Iris pigment epithelial cell (primary cell): ENCODE measurements around the gene TCL1B.
"Not testable (repeated sequence)": the region's sequence is repeated elsewhere in the genome, so short reads cannot be mapped to it uniquely, and the experiment has no call there.

Experiments used
- DNase-seq: peaks from one replicate; pipeline ENCODE4 v3.0.0-alpha.2; 2011; ENCODE audit warnings: low read depth

Gene TCL1B

DNA sequence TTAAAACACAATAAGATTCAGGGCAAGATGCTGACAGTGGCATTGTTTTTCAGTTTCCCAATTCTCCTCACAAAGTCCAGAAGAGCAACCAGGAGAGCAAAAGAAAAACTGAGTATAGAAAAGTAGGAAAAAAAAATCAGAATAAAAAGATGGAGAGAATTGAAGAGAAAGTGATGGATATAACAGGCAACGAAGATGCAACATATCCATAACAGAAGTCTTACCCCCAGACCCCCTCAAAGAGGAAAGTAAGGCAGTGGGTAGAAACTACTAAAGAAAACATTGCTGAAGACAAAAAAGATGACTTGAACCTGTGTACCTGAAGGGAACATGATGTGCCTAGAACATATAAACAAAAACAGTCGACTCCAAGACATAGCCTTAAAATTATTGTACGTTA, 17.1 kb downstream of the TCL1B start:
- no peak for DNase-seq

DNA sequence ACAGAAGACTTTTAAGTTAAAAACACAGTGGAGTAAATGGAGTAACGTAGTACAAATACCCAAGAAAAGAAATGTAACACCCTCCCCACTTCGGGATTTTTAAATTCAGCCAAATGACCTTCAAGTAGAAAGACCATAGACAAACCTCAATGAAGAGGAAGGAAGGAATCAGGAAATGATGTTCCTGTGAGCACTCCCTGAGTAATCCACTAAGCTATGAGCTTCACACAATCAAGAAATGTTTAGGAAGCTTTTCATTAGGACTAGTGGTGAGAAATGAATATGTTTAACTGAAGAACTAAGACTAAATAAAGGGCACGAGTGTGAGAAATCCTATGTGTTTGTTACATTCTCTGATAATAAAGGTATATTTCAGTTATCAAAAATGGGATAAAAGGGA, 17.6 kb downstream of the TCL1B start:
- DNase-seq = no peak

GRCh38 chr14:95705518-95705917, 19.3 kb downstream of the TCL1B start:
- DNase-seq = no peak

DNA sequence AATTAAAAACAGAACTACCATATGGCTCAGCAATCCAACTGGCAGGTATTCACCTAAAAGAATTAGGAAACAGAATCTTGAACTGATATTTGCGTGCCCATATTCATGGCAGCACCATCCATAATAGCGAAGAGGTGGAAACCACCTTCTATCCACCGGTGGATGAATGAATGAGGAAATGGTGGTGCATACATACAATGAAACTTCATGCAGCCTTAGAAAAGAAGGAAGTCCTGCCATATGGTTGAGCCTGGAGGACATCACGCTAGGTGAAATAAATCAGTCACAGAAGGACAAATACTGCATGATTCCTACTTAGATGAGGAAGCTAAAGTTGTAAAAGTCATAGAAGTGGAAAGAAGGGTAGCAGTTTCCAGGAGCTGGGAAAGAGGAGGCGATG, 21.1 kb downstream of the TCL1B start:
- DNase-seq = no peak

DNA sequence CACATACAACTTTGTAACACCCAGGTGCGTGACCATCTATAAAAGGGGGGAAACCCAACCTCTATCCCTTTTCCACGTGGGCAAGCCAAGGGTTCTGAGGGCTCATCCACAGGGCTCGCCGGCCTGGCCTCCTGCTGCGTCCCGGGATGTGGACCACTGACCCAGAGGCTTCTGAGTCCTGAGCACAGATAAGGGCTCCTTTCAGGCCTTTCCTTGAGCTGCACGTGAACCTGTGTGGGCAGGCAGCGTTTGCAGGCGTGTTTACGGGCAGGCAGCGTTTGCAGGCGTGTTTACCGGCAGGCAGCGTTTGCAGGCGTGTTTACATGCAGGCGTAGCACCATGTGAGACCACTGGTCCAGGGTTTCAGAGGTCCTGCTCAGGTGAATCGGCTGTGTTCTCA, 23.9 kb downstream of the TCL1B start:
- DNase-seq = no peak

DNA sequence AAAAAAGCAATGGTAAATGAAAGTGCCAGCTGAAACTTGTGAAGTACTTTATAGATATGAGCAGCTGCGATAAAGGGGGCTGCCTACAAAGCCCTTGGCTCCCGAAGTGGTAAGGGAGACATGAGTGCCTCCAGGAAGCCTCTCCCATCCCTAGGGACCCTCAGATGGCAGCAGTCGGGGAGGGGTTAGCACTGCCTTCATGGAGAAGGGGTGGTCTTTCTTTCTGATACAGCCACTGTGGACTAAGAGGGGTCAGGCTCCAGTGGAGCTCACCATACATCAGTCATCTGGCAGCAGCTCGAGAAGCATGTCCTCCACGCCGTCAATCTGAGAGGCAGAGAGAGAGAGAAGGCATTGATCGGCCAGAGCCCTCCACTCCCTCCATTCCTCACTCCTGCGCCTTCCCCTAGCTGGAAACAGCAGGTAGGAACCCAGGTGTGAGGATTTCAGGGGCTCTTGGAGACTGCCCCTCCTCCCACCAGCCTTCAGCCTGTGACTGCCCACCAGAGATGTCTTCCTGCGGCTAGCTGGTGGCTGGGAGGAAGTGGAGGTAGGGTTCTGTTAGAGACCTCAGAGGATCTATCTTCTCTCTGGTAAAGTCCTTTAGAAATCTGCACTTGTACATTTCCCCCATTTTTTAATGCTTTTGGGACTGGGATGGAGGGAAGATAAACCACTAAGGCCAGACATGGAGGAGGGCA, 25.4 kb downstream of the TCL1B start:
- no peak for DNase-seq

- no peak for DNase-seq
Observed at GRCh38 chr14:95712398-95712797, 26.2 kb downstream of the TCL1B start.

DNA sequence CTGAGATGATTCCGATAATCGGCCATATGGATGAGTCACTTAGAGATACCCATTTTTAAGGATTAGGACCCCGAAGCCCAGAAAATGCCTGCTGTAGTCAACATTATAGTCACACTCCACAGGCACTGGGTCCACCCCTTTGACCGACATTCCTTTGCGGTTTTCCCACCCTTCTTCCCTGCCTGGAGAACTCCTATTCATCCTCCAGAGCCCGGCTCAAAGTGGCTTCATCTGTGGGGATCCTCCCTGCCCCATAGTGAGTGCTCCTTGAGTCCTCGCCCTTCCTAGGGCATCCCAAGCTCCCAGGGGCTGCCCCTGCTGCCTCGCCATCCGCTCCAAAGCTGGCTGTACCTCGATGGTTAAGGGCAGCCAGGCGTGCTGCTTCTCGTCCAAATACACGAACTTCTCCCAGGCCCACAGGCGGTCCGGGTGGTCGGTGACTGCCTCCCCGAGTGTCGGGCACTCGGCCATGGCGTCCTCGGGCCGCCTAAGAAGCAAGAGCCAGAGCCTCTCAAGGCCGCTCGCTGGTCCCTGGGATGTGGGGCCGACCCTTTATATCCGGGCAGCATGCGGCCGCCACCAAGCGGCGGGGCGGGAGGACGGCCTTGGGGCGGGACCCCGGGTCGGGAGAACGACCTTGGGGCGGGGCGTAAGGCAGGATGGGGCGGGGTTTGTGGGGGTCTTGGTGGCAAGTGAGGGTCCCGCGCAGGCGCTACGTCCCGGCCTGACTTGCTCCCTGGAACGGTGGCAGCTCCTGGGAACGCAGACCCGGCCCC, 27.6 kb downstream of the TCL1B start, which contains the start of gene TCL1A:
TSS of gene TCL1A (minus strand) at position 530 of the 776 bp plus-strand sequence. CDS start at position 471, 59 bp downstream.
- no peak for DNase-seq

GRCh38 chr14:95722525-95723190, 36.4 kb downstream of the TCL1B start:
- no peak for DNase-seq

DNA sequence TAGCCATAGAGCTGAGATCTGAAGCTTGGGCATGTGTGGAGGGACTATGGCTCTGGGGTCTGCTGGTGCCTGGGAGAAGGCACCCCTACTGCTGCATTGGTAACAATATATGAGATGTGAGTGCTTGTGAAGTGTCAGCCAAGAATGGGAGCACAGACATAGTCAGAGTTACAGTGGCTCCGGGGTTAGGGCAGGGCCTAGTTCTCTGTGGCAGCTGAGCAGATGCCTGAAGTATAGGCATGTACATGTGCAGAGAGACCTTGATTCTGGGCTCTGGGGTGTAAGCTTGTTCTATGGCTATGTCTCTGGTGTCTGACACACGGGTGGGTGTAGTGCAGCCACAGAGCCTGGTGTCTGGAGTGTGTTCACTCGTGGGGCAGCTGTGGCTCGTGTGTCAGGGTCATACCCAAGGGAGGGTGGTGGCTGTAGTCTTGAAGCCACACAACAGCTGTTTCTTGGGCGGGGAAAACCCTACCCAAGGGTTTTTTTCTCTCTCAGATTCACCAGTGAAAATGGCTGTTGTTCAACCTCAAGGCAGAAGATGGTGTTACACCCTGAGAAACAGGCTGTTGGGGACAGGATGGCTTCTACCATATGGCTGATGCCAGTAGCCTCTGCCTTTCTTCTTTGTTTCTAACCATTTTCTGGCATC, 39.6 kb downstream of the TCL1B start:
- DNase-seq = no peak

DNA sequence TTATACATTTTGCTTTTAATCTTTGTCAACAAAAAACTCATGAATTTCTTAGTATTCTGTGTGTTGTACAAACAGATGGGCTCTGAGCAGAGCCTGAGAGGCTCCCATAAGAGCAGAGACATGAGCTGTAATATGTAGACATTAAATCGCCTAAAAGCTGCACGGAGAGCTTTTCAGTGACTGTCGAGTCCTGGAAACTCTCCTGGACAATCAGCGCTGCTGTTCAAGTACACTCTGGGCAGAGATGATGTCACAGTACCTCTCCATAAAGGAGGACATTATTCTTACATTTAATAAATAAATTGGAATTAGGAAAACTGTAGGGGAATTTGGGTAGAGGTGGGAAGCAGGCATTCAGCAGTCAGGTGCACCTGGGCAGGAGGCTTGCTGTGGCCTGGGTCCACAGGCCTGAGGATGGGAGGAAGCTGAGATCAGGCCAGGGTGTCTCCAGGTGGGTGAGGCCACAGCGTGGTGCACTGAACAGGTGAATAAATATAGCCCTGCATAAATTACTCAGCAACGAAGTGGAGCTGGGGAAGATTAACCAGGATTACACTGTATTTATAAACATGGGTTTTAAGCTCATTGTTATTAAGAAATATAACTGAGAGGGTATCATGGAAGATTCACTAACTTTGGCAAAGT, 41.0 kb downstream of the TCL1B start:
- DNase-seq = no peak

DNA sequence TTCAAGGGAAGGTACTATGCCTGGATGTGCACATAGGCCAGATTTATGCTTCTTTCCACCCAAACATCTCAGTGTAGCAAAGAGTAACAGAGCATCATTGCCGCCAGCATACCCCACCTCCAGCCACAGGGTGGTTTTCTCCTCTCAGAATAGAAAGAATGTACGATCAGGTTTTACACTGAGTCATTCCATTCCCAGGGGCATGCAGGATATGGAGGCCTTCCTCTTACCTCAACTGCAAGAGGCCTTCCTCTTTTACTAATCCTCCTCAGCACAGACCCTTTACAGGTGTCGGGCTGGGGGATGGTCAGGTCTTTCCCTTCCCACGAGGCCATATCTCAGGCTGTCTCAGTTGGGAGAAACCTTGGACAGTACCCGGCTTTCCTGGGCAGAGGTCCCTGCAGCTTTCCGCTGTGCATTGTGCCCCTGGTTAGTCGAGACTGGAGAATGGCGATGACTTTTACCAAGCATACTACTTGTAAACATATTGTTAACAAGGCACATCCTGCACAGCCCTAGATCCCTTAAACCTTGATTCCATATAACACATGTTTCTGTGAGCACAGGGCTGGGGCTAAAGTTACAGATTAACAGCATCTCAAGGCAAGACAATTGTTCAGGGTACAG, 43.3 kb downstream of the TCL1B start:
- not testable (repeated sequence) for DNase-seq

DNA sequence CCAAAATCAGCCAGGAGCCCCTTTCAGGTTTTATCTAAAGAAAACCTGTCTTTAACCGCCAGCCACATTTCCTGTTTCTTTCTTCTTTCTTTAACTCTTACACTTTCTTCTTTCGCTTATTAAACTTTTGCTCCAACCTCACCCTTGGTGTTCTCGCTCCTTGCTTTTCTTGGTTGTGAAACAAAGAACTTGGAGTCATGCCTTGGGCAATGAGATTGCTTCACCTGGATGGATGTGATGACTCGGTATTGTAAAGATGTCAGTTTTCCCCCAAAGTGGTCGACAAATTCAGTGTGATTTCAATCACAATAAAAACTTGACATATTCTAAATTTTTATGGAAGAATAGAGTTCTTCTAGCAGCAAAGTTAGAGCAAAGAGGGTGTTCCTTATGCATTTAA, 43.9 kb downstream of the TCL1B start:
- no peak for DNase-seq

DNA sequence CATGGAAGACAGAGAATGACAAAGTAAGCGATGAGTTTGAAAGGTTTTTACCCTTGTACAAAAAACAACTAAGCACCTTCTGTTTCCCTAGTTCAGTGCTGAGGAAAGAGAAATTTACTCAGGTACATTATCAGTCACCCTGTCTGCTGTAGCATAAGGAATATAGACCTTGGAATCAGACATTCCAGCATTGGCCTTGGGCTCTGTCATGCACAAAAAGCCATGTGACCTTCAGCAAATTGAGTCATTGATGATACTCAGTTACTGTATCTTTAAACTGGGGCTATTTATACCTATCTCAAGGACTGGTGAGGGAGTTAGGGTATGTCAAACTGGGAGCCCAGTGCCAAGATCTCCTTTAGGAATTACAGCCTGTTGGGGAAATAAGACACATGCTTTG, 47.0 kb downstream of the TCL1B start:
- no peak for DNase-seq

DNA sequence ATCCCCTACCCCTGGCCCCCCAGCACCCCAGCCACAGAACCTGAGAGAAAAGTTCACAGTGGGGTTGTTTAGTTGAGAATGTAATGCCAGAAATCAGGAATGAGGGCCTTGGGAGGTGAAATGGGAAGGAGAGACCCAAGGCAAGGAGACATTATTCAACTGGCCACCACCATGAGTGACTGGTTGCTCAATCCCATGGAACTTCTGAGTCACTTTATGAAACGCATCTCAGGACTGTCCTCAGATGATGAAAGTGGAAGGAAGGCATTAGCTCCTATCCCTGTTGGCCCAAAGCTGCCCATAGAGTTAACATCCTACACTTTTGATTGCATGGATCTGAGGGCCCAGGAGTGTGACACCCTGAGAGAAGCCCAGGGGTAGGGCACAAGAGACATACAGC, 53.1 kb downstream of the TCL1B start:
- no peak for DNase-seq

DNA sequence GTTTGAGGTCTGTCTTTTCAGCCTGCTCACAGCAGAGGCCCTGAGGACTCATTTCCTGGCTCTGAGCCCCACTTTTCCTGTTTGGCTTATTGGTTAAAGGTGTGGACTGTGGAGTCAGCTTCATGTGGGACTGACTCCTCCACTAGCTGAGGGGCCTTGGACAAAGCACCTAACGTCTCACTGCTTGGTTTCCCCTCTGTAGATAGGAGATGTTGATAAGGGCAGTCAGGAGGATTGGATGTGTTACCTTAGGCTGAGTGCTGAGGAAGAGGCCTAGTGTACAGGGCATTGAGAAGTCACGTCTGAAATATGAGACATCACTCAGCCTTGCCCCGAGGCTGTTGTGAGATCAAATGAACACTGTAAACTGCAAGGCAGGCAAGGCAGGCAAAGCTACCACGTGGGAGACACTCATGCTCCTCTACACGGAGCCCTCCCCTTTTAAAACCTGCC, 54.8 kb downstream of the TCL1B start:
- DNase-seq = peak; percentile 9

DNA sequence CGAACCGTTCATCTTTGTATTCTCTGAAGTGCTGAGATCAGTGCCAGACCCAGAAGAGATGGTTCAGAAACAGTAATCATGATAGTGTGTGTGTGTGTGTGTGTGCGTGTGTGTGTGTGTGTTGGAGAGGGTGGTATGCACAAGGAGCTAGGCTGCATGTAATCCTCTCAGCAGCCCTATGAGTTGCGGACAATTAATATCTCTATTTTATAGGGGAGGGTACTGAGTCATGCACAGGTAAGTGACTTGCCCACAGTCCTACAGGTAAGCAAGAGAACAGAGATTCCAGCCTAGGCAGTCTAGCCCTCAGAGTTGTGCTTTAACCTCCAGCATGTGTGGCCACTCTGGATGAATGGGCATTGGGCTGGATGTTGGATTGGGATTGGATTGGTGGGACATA, 55.6 kb downstream of the TCL1B start:
- DNase-seq = no peak
